T-helper 17 cell (primary cell): Measurements from ENCODE around the gene CAMSAP1. TPM values are rescaled to one million over a fixed set of nuclear protein-coding genes. Genes with fewer than 3 reads are reported as not detected.

Source experiments
- ATAC-seq: fragments of 150-1000 bp; cut with Tn5 transposase; 2 replicates; pipeline ENCODE4 v1.10.0; 2021; ENCODE audit warnings: mild to moderate bottlenecking, moderate library complexity
- DNase-seq, 3 donors: peaks; one replicate each; pipeline versions ENCODE4 v3.0.0 to v3.0.0-alpha.2; 2020 to 2021
- H3K9me3 ChIP-seq: one replicate; pipeline ENCODE4 v1.7.0; 2013; ENCODE audit warnings: low read length, mild to moderate bottlenecking; ENCODE audit not compliant: control insufficient read depth, poor library complexity, severe bottlenecking
- H3K27ac Mint-ChIP-seq: one replicate; pipeline ENCODE4 v1.8.0; 2022; ENCODE audit warnings: mild to moderate bottlenecking, moderate library complexity, mixed read lengths
- H3K27me3 Mint-ChIP-seq: one replicate; pipeline ENCODE4 v1.8.0; 2022; ENCODE audit warnings: mixed read lengths
- H3K36me3 Mint-ChIP-seq: one replicate; pipeline ENCODE4 v1.8.0; 2022; ENCODE audit warnings: low read depth, mixed read lengths
- H3K4me1 Mint-ChIP-seq: one replicate; pipeline ENCODE4 v1.8.0; 2022; ENCODE audit warnings: mild to moderate bottlenecking, mixed read lengths
- H3K4me3 Mint-ChIP-seq: one replicate; pipeline ENCODE4 v1.8.0; 2022; ENCODE audit warnings: mild to moderate bottlenecking, moderate library complexity, mixed read lengths
- total RNA-seq, 4 donors: library from RNA in 2 of 4; stranded (reverse) in 2 of 4; gene quantifications; one replicate each; pipeline ENCODE4 v1.2.3 and lab custom pipeline; 2022 to 2026

CAMSAP1 gene
- total RNA-seq, 2 donors from 2014 or later: 32.6 to 39.3 TPM

- H3K36me3 Mint-ChIP-seq: peaks cover 13% of the 10 kb centered on the region
- H3K27me3 Mint-ChIP-seq: no peaks in the 10 kb centered on the region
- peaks cover 8% of the 10 kb centered on the region for H3K4me1 Mint-ChIP-seq
- H3K9me3 ChIP-seq: no peaks in the 10 kb centered on the region
- H3K27ac Mint-ChIP-seq: no peak overlapping the region
- ATAC-seq (no peak), DNase-seq (no peak)
- H3K4me3 Mint-ChIP-seq: no peak overlapping the region
Observed at GRCh38 chr9:135817951-135818717, 89.2 kb downstream of the CAMSAP1 start.

GRCh38 chr9:135816651-135816970, 90.7 kb downstream of the CAMSAP1 start:
- no peak for ATAC-seq
- H3K27ac Mint-ChIP-seq: no peak overlapping the region
- no peaks in the 10 kb centered on the region for H3K9me3 ChIP-seq
- peaks cover 6% of the 10 kb centered on the region for H3K4me1 Mint-ChIP-seq
- H3K36me3 Mint-ChIP-seq: peaks cover 6% of the 10 kb centered on the region
- no peak overlapping the region for H3K4me3 Mint-ChIP-seq
- DNase-seq: no peak
- no peaks in the 10 kb centered on the region for H3K27me3 Mint-ChIP-seq

GRCh38 chr9:135815830-135816650, 91.3 kb downstream of the CAMSAP1 start:
- Mint-ChIP-seq H3K4me3 (no peak overlapping the region), H3K36me3 (peaks cover 6% of the 10 kb centered on the region)

GRCh38 chr9:135815413-135815812, 91.9 kb downstream of the CAMSAP1 start:
- no peaks in the 10 kb centered on the region for H3K27me3 Mint-ChIP-seq
- peaks cover 6% of the 10 kb centered on the region for H3K4me1 Mint-ChIP-seq
- H3K9me3 ChIP-seq: no peaks in the 10 kb centered on the region
- H3K4me3 Mint-ChIP-seq: no peak overlapping the region
- DNase-seq (no peak), ATAC-seq (no peak)
- H3K36me3 Mint-ChIP-seq: peaks cover 6% of the 10 kb centered on the region
- no peak overlapping the region for H3K27ac Mint-ChIP-seq

More at GRCh38 chr9:135815830-135816650, 91.3 kb downstream of the CAMSAP1 start:
- no peak overlapping the region for H3K27ac Mint-ChIP-seq
- no peak for DNase-seq
- ATAC-seq: peak; percentile 50
- H3K9me3 ChIP-seq: no peaks in the 10 kb centered on the region
- H3K27me3 Mint-ChIP-seq: no peaks in the 10 kb centered on the region
- peaks cover 6% of the 10 kb centered on the region for H3K4me1 Mint-ChIP-seq

- H3K27ac Mint-ChIP-seq: no peak overlapping the region
- ATAC-seq: no peak
- no peaks in the 10 kb centered on the region for H3K9me3 ChIP-seq
- H3K27me3 Mint-ChIP-seq: no peaks in the 10 kb centered on the region
- peaks cover 8% of the 10 kb centered on the region for H3K36me3 Mint-ChIP-seq
- DNase-seq: no peak
- no peak overlapping the region for H3K4me3 Mint-ChIP-seq
- H3K4me1 Mint-ChIP-seq: peaks cover 6% of the 10 kb centered on the region
Observed at GRCh38 chr9:135814421-135815095, 92.8 kb downstream of the CAMSAP1 start.

GRCh38 chr9:135813671-135814290, 93.6 kb downstream of the CAMSAP1 start:
- Mint-ChIP-seq H3K4me3 (no peak overlapping the region), H3K4me1 (peaks cover 6% of the 10 kb centered on the region), H3K27me3 (no peaks in the 10 kb centered on the region), H3K27ac (no peak overlapping the region), H3K36me3 (peaks cover 8% of the 10 kb centered on the region)
- DNase-seq (no peak), ATAC-seq (no peak)
- no peaks in the 10 kb centered on the region for H3K9me3 ChIP-seq

- no peak for DNase-seq
- Mint-ChIP-seq H3K27me3 (no peaks in the 10 kb centered on the region), H3K4me1 (peaks cover 6% of the 10 kb centered on the region), H3K36me3 (peaks cover 8% of the 10 kb centered on the region), H3K27ac (no peak overlapping the region), H3K4me3 (no peak overlapping the region)
- H3K9me3 ChIP-seq: no peaks in the 10 kb centered on the region
- no peak for ATAC-seq
Observed at GRCh38 chr9:135812961-135813360, 94.4 kb downstream of the CAMSAP1 start.

- H3K36me3 Mint-ChIP-seq: peaks cover 8% of the 10 kb centered on the region
Observed at GRCh38 chr9:135811801-135812200, 95.5 kb downstream of the CAMSAP1 start.

GRCh38 chr9:135810806-135811575, 96.4 kb downstream of the CAMSAP1 start:
- Mint-ChIP-seq H3K36me3 (peaks cover 6% of the 10 kb centered on the region), H3K4me1 (peaks cover 5% of the 10 kb centered on the region), H3K27ac (no peak overlapping the region), H3K27me3 (no peaks in the 10 kb centered on the region), H3K4me3 (no peak overlapping the region)
- H3K9me3 ChIP-seq: no peaks in the 10 kb centered on the region
- DNase-seq (no peak), ATAC-seq (no peak)

More at GRCh38 chr9:135811801-135812200, 95.5 kb downstream of the CAMSAP1 start:
- no peak for DNase-seq
- no peaks in the 10 kb centered on the region for H3K27me3 Mint-ChIP-seq
- H3K4me3 Mint-ChIP-seq: no peak overlapping the region
- H3K4me1 Mint-ChIP-seq: peaks cover 6% of the 10 kb centered on the region
- ATAC-seq: no peak
- no peak overlapping the region for H3K27ac Mint-ChIP-seq
- H3K9me3 ChIP-seq: no peaks in the 10 kb centered on the region

- Mint-ChIP-seq H3K36me3 (peaks cover 3% of the 10 kb centered on the region), H3K27ac (no peak overlapping the region), H3K4me3 (no peak overlapping the region), H3K27me3 (no peaks in the 10 kb centered on the region), H3K4me1 (peaks cover 9% of the 10 kb centered on the region)
- DNase-seq (no peak), ATAC-seq (no peak)
- H3K9me3 ChIP-seq: no peaks in the 10 kb centered on the region
Observed at GRCh38 chr9:135809166-135809565, 98.2 kb downstream of the CAMSAP1 start.

- H3K4me1 Mint-ChIP-seq: peaks cover 9% of the 10 kb centered on the region
- H3K4me3 Mint-ChIP-seq: peak overlapping the region; percentile 44
- peaks cover 3% of the 10 kb centered on the region for H3K36me3 Mint-ChIP-seq
- H3K27ac Mint-ChIP-seq: no peak overlapping the region
- no peaks in the 10 kb centered on the region for H3K9me3 ChIP-seq
- no peak for ATAC-seq
- DNase-seq: no peak
- no peaks in the 10 kb centered on the region for H3K27me3 Mint-ChIP-seq
Observed at GRCh38 chr9:135805422-135806022, 101.8 kb downstream of the CAMSAP1 start.
